Gastroesophageal sphincter (tissue), 3 donors: Measurements from ENCODE around the gene GRAMD2B.

Experiments used
- CTCF ChIP-seq, 4 experiments: fragments of 200-600 bp in 2 of 4; fragments of 450-650 bp in 2 of 4; sonication (generic) in 1 of 4; IDR thresholded peaks; one replicate each; pipeline ENCODE4 v1.5.1; 2017 to 2019; ENCODE audit warnings: antibody characterized with exemption in 4 of 4, mild to moderate bottlenecking in 2 of 4, moderate library complexity in 2 of 4
- EP300 ChIP-seq: sonication (generic); formaldehyde crosslinking; IDR thresholded peaks from one replicate; pipeline ENCODE4 v1.6.1; 2017; ENCODE audit warnings: antibody characterized with exemption, mild to moderate bottlenecking
- POLR2A ChIP-seq, 2 donors: fragments of 450-650 bp; IDR thresholded peaks; one replicate each; pipeline ENCODE4 v1.6.1; 2017; ENCODE audit warnings: antibody characterized with exemption in 2 of 2, mild to moderate bottlenecking in 2 of 2, moderate library complexity in 1 of 2
- POLR2AphosphoS5 ChIP-seq: sonication (generic); formaldehyde crosslinking; IDR thresholded peaks from one replicate; pipeline ENCODE4 v1.6.1; 2017; ENCODE audit warnings: antibody characterized with exemption

- TF ChIP-seq POLR2A (IDR thresholded peaks at IDR 0.05) (no peak), CTCF (IDR thresholded peaks at IDR 0.05) (no peak), POLR2AphosphoS5 (no peak), EP300 (no peak)
These were observed 37.4 kb upstream of the GRAMD2B start for GRCh38 chr5:126385524-126386502.
